ENCODE data around the gene WLS. TPM values are rescaled to one million over a fixed set of nuclear protein-coding genes. Genes with fewer than 3 reads are reported as not detected.

WLS gene
- total and polyA plus RNA-seq, 9 donors, result 42.2 to 303 (median 120) TPM

DNA sequence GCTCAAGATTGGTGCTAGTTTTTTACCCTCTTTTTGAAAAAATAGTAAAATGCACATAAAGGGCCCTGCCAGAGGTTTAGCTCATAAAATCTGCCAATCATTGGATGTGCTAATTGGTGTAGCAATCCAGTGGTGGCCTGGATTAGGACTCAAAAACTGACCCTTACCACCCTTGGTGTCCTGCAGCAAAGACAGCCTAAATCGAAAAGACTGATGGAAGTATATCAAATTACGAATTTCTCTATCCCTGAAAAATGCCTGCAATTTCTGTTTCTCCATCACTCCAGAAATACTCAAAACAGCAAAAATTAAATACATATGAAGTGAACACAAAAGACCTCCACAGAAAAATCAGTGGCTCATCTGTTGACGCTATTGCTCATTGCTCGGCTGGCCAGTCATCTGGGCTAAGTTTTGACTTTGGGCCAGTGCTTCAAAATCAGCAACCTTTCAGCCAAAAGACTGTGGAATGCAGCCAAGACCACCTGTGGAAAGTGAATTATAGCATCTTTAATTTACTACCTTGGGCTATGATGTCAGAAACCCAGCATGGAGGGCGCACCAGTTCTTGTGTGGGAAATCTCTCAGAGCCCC, 30.0 kb downstream of the WLS start:
- DNase-seq, result no peak
- no peak overlapping the region for H3K4me3 ChIP-seq
- H3K27me3 ChIP-seq, result no peaks in the 10 kb centered on the region
- H3K4me1 ChIP-seq (ENCODE audit: insufficient read depth), result peaks cover 3% of the 10 kb centered on the region
- 84 to 92% (median 86%) methylated on average over 5 of the region's 5 CpGs for WGBS, 3 donors
- no peak overlapping the region for H3K27ac ChIP-seq
- intact Hi-C loops (cut with DNase I), result no loop called here
- H3K36me3 ChIP-seq, result no peaks in the 10 kb centered on the region
- no peaks in the 10 kb centered on the region for H3K9me3 ChIP-seq
- TF ChIP-seq CTCF (IDR thresholded peaks at IDR 0.05) (no peak), EP300 (IDR thresholded peaks at IDR 0.05) (no peak), POLR2A (IDR thresholded peaks at IDR 0.05) (no peak)

DNA sequence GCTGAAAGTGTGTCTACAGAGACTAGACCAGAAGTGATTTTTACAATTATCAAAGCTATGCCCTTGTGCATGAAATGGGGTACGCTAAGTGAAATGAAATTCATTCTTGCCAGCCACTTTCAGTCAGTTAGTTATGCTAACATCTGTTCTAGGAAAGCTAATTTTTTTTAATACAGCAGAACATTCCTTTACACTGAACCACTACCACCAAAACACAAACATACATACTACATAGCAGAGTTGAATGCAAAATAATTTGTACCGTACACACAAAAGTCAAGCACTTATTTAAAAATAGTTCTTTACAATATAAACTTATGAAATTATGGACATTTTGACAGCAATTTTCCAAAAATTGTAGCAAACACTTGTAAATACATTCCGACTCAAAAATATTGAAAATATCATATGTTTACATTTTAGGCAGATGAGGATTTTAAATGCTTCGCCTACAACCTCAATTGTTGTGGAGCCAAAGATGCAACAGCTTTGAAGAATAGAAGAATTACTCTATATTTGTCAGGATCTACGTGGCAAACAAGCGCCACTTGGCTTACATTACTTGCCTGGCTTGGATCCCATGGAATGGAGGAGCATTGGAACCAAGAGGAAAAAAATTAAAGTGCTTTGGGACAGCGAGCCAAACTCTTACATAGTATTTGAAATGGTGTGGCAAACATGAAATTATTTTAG, 30.6 kb downstream of the WLS start:
- WGBS, 3 donors, result 27 to 48% (median 43%) methylated on average over 7 of the region's 7 CpGs
- peaks cover 3% of the 10 kb centered on the region for H3K4me1 ChIP-seq (ENCODE audit: insufficient read depth)
- no peaks in the 10 kb centered on the region for H3K36me3 ChIP-seq
- DNase-seq, result no peak
- no peaks in the 10 kb centered on the region for H3K27me3 ChIP-seq
- no peak overlapping the region for H3K27ac ChIP-seq
- no peaks in the 10 kb centered on the region for H3K9me3 ChIP-seq
- no peak for TF ChIP-seq POLR2A (IDR thresholded peaks at IDR 0.05)
- no peak for TF ChIP-seq EP300 (IDR thresholded peaks at IDR 0.05)
- no peak for TF ChIP-seq CTCF (IDR thresholded peaks at IDR 0.05)
- intact Hi-C loops (cut with DNase I), result no loop called here
- H3K4me3 ChIP-seq, result no peak overlapping the region

GRCh38 chr1:68199603-68200002, 32.7 kb downstream of the WLS start:
- 90 to 96% (median 95%) methylated on average over 2 of the region's 2 CpGs for WGBS, 3 donors
- TF ChIP-seq POLR2A (IDR thresholded peaks at IDR 0.05), result no peak
- no peak for TF ChIP-seq EP300 (IDR thresholded peaks at IDR 0.05)
- no peak for TF ChIP-seq CTCF (IDR thresholded peaks at IDR 0.05)
- Histone ChIP-seq H3K36me3 (no peaks in the 10 kb centered on the region), H3K27me3 (no peaks in the 10 kb centered on the region), H3K4me1 (ENCODE audit: insufficient read depth) (peaks cover 3% of the 10 kb centered on the region), H3K9me3 (no peaks in the 10 kb centered on the region), H3K4me3 (no peak overlapping the region), H3K27ac (no peak overlapping the region)
- DNase-seq, result no peak
- intact Hi-C loops (cut with DNase I), result no loop called here

- no peak overlapping the region for H3K4me3 ChIP-seq
- H3K4me1 ChIP-seq (ENCODE audit: insufficient read depth), result peaks cover 3% of the 10 kb centered on the region
- TF ChIP-seq EP300 (IDR thresholded peaks at IDR 0.05) (no peak), CTCF (IDR thresholded peaks at IDR 0.05) (no peak), POLR2A (IDR thresholded peaks at IDR 0.05) (no peak)
- no peak for DNase-seq
- H3K27me3 ChIP-seq, result no peaks in the 10 kb centered on the region
- no peak overlapping the region for H3K27ac ChIP-seq
- no peaks in the 10 kb centered on the region for H3K9me3 ChIP-seq
- H3K36me3 ChIP-seq, result no peaks in the 10 kb centered on the region
- intact Hi-C loops (cut with DNase I), result no loop called here
- WGBS, 3 donors, result 55 to 59% (median 56%) methylated on average over 2 of the region's 2 CpGs
Measured at GRCh38 chr1:68198752-68199151, 33.6 kb downstream of the WLS start.

Data from ovary (tissue), 9 donors.